HepG2 (cell line): ENCODE results near the gene FXYD5. TPM values are rescaled to one million over a fixed set of nuclear protein-coding genes. Genes with fewer than 3 reads are reported as not detected.

ENCODE experiments used
- ATAC-seq: fragments of 200-7000 bp; cut with Tn5 transposase; 3 replicates; pipeline ENCODE4 v1.9.1; 2020; ENCODE audit warnings: mild to moderate bottlenecking, moderate library complexity
- BruUV-seq: library from RNA; stranded (reverse); fragments of 400-500 nt; replicated peaks from 2 replicates; lab custom pipeline; 2021; lab: Mats Ljungman, UMichigan
- CTCF ChIA-PET: fragments of 300-600 bp; formaldehyde crosslinking; extraction: SDS; loops from one replicate; lab custom pipeline; 2021; ENCODE audit warnings: low total read pairs, inconsistent platforms, low intra/inter-chr PET ratio; lab: Yijun Ruan, JAX
- POLR2A ChIA-PET: fragments of 350-600 bp; sonication (Branson Sonifier 250); formaldehyde crosslinking; loops from one replicate; lab custom pipeline; 2020; ENCODE audit warnings: antibody characterized with exemption, inconsistent platforms; lab: Yijun Ruan, JAX
- DNase-seq: peaks from one replicate; pipeline ENCODE4 v3.0.0-alpha.2; 2015; ENCODE audit warnings: low spot score
- FAIRE-seq: peaks from 3 replicates; lab custom pipeline; 2011; peaks lifted over from hg19 to GRCh38; lab: Jason Lieb, UNC
- H2AFZ ChIP-seq: one replicate; pipeline ENCODE4 v1.6.1; 2011; ENCODE audit warnings: low read length, inconsistent platforms
- H3K27ac ChIP-seq: fragments of 300-600 bp; 3 replicates; pipeline ENCODE4 v1.8.0; 2011; ENCODE audit warnings: mixed run types, mild to moderate bottlenecking, mixed read lengths, low read length, inconsistent platforms; ENCODE audit not compliant: insufficient read depth; ENCODE audit errors: extremely low read length
- H3K27me3 ChIP-seq, 2 experiments: fragments of 200-600 bp in 1 of 2; 2 replicates in 1 of 2; 3 replicates in 1 of 2; pipeline versions ENCODE4 v1.6.0 to v1.8.0; 2011; ENCODE audit warnings: low read length in 2 of 2, mild to moderate bottlenecking in 2 of 2, moderate library complexity in 2 of 2, inconsistent platforms in 1 of 2; ENCODE audit not compliant: insufficient read depth in 2 of 2, control insufficient read depth in 1 of 2
- H3K36me3 ChIP-seq, 2 experiments: fragments of 200-600 bp in 1 of 2; replicated peaks in 1 of 2; 2 replicates in 1 of 2; 3 replicates in 1 of 2; pipeline versions ENCODE4 v1.5.1 to v1.8.0; 2011; ENCODE audit warnings: low read length in 2 of 2, inconsistent platforms in 1 of 2; ENCODE audit not compliant: insufficient read depth in 2 of 2, control insufficient read depth in 1 of 2
- H3K4me1 ChIP-seq: 2 replicates; pipeline ENCODE4 v1.5.1; 2012; ENCODE audit warnings: low read length, inconsistent platforms; ENCODE audit not compliant: insufficient read depth
- H3K4me2 ChIP-seq: 2 replicates; pipeline ENCODE4 v1.6.0; 2011; ENCODE audit warnings: low read depth, low read length, inconsistent platforms
- H3K4me3 ChIP-seq, 3 experiments: fragments of 200-600 bp in 1 of 3; sonication (generic), shearing (Covaris generic) in 1 of 3; replicated peaks in 1 of 3; 2 replicates each; pipeline ENCODE4 v1.5.1; 2011 to 2016; ENCODE audit warnings: low read length in 3 of 3, inconsistent platforms in 2 of 3, low read depth in 2 of 3, mild to moderate bottlenecking in 2 of 3, control low read depth in 1 of 3, mixed read lengths in 1 of 3; ENCODE audit not compliant: insufficient read depth in 1 of 3
- H3K79me2 ChIP-seq: one replicate; pipeline ENCODE4 v1.6.1; 2011; ENCODE audit warnings: low read length, inconsistent platforms; ENCODE audit not compliant: insufficient read depth
- H3K9ac ChIP-seq: 2 replicates; pipeline ENCODE4 v1.6.0; 2011; ENCODE audit warnings: mild to moderate bottlenecking, low read depth, low read length, inconsistent platforms; ENCODE audit not compliant: insufficient read depth
- H3K9me3 ChIP-seq: 2 replicates; pipeline ENCODE4 v1.5.1; 2012; ENCODE audit warnings: mild to moderate bottlenecking, low read length
- H4K20me1 ChIP-seq: 2 replicates; pipeline ENCODE4 v1.6.0; 2011; ENCODE audit warnings: inconsistent platforms, mild to moderate bottlenecking, low read length, moderate library complexity; ENCODE audit not compliant: insufficient read depth
- GATAD2A ChIP-seq: IDR thresholded peaks from 2 replicates; pipeline ENCODE4 v1.6.1; 2016
- IRX3 ChIP-seq: sonication (generic); formaldehyde crosslinking; IDR thresholded peaks from 2 replicates; pipeline ENCODE4 v1.8.1; 2023; ENCODE audit warnings: mild to moderate bottlenecking, low read depth, missing genetic modification reagents, borderline replicate concordance
- SRSF4 ChIP-seq: fragments of 200-400 bp; formaldehyde crosslinking; IDR thresholded peaks from one replicate; pipeline ENCODE4 v1.6.1; 2018; ENCODE audit warnings: mild to moderate bottlenecking, low read depth, low read length, moderate library complexity; ENCODE audit not compliant: poor library complexity, severe bottlenecking
- ZBTB7B ChIP-seq: sonication (generic); formaldehyde crosslinking; IDR thresholded peaks from 2 replicates; pipeline ENCODE4 v1.4.0; 2020; ENCODE audit warnings: missing genetic modification reagents
- ZNF317 ChIP-seq: sonication (generic); formaldehyde crosslinking; IDR thresholded peaks from 2 replicates; pipeline ENCODE4 v1.5.0; 2020; ENCODE audit warnings: mild to moderate bottlenecking, missing genetic modification reagents
- ZNF570 ChIP-seq: sonication (generic); formaldehyde crosslinking; IDR thresholded peaks from 2 replicates; pipeline ENCODE4 v1.4.0; 2020; ENCODE audit warnings: mild to moderate bottlenecking, missing genetic modification reagents, borderline replicate concordance
- WGBS: methylation state at CpG from one replicate; pipeline ENCODE4 v1.1.6; 2017; ENCODE audit warnings: low lambda C conversion rate; 5-methylcytosine and 5-hydroxymethylcytosine counted together
- in situ Hi-C: cut with HindIII; loops from 2 replicates; pipeline ENCODE4 v1.10.0; 2017; ENCODE audit warnings: low pct_unique_long_range_greater_than_20kb; ENCODE audit not compliant: extremely low pct_ligation_motif_present
- intact Hi-C: fragments of 100-400 bp; cut with micrococcal nuclease; formaldehyde crosslinking; loops from one replicate; pipeline ENCODE4 v1.10.0; 2022; ENCODE audit not compliant: unreplicated experiment
- polyA plus RNA-seq, 8 experiments: library from polyadenylated mRNA; depleted of rRNA in 3 of 8; stranded (reverse) in 7 of 8; unstranded in 1 of 8; fragments of >200 nt; fragmentation: Illumina TruSeq in 4 of 8; extraction: Trizol in 4 of 8; gene quantifications; 2 replicates each; pipeline versions ENCODE4 v1.2.1 to v1.2.3, GENCODE V29; 2011 to 2016; ENCODE audit warnings: low read depth in 4 of 8, missing spikeins in 1 of 8, mixed read lengths in 1 of 8; ENCODE audit not compliant: insufficient read depth in 1 of 8
- total RNA-seq, 5 experiments: library from RNA; depleted of rRNA; stranded (reverse); fragments of >200 nt; fragmentation: Illumina TruSeq; extraction: Trizol; gene quantifications; 2 replicates each; pipeline ENCODE4 v1.2.3, GENCODE V29; 2016; ENCODE audit warnings: low read depth in 1 of 5
- TF ChIP-seq, protein P1 (sequence below): sonication (generic); formaldehyde crosslinking; IDR thresholded peaks from 2 replicates; pipeline ENCODE4 v1.8.0; 2022; ENCODE audit warnings: mild to moderate bottlenecking, missing genetic modification reagents, moderate library complexity
- TF ChIP-seq, protein P2 (sequence below): sonication (generic); formaldehyde crosslinking; IDR thresholded peaks from 2 replicates; pipeline ENCODE4 v1.4.0; 2020; ENCODE audit warnings: low read depth, mild to moderate bottlenecking, missing genetic modification reagents
- TF ChIP-seq, protein P3 (sequence below): sonication (generic); formaldehyde crosslinking; IDR thresholded peaks from 2 replicates; pipeline ENCODE4 v1.5.1; 2020; ENCODE audit warnings: mild to moderate bottlenecking, missing genetic modification reagents

The FXYD5 gene
- total and polyA plus RNA-seq, 2 of the 13 experiments (the other 11 are each of a cell fraction or from before 2014, with no cell fraction given): 0.65 TPM; not detected in 1

DNA sequence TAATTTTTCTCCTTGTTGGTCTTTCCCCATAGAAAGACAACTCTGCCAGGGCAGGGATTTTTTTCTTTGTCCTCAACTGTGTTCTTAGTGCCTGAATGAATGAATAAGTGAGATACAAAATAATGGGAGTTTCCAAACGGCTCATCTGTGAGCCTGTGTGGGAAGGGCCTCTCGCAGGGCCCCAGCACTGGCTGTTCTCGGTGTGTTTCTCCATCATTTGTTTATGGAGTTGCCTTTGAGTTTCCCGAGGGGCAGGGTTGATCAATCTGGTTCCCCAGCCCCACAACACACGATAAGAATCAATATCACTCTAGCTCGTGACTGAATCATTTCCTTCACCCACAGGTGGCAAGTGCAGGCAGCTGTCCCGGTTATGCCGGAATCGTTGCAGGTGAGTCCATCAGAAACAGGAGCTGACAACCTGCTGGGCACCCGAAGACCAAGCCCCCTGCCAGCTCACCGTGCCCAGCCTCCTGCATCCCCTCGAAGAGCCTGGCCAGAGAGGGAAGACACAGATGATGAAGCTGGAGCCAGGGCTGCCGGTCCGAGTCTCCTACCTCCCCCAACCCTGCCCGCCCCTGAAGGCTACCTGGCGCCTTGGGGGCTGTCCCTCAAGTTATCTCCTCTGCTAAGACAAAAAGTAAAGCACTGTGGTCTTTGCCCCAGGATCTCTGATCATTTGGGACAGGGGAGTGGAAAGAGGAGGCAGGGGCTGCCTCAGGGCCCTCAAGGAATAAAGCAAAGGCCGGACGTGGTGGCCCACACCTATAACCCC, 14.9 kb downstream of the FXYD5 start:
- Histone ChIP-seq H3K4me1 (no peaks in the 10 kb centered on the region), H3K4me3 (no peak overlapping the region)

More for the DNA sequence above, 14.9 kb downstream of the FXYD5 start:
- CTCF ChIA-PET: no interaction called here
- POLR2A ChIA-PET: no interaction called here
- Histone ChIP-seq H4K20me1 (no peaks in the 10 kb centered on the region), H3K9me3 (peaks cover 15% of the 10 kb centered on the region; the same call in 1 of the 2 replicates), H3K79me2 (no peaks in the 10 kb centered on the region), H3K36me3 (no peaks in the 10 kb centered on the region), H3K27me3 (no peaks in the 10 kb centered on the region; a peak in 1 of 5 replicates), H2AFZ (no peak overlapping the region), H3K4me2 (no peak overlapping the region), H3K27ac (no peak overlapping the region), H3K9ac (no peak overlapping the region)
- TF ChIP-seq IRX3 (CRISPR knock-in tag): no peak
- TF ChIP-seq, protein P1, sequence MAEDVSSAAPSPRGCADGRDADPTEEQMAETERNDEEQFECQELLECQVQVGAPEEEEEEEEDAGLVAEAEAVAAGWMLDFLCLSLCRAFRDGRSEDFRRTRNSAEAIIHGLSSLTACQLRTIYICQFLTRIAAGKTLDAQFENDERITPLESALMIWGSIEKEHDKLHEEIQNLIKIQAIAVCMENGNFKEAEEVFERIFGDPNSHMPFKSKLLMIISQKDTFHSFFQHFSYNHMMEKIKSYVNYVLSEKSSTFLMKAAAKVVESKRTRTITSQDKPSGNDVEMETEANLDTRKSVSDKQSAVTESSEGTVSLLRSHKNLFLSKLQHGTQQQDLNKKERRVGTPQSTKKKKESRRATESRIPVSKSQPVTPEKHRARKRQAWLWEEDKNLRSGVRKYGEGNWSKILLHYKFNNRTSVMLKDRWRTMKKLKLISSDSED: no peak
- TF ChIP-seq ZNF317 (CRISPR knock-in tag): no peak
- no peak for TF ChIP-seq ZBTB7B (CRISPR knock-in tag)
- TF ChIP-seq ZNF570 (CRISPR knock-in tag): no peak
- no peak for TF ChIP-seq SRSF4
- TF ChIP-seq, protein P2, sequence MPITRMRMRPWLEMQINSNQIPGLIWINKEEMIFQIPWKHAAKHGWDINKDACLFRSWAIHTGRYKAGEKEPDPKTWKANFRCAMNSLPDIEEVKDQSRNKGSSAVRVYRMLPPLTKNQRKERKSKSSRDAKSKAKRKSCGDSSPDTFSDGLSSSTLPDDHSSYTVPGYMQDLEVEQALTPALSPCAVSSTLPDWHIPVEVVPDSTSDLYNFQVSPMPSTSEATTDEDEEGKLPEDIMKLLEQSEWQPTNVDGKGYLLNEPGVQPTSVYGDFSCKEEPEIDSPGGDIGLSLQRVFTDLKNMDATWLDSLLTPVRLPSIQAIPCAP (CRISPR knock-in tag): no peak
- TF ChIP-seq, protein P3, sequence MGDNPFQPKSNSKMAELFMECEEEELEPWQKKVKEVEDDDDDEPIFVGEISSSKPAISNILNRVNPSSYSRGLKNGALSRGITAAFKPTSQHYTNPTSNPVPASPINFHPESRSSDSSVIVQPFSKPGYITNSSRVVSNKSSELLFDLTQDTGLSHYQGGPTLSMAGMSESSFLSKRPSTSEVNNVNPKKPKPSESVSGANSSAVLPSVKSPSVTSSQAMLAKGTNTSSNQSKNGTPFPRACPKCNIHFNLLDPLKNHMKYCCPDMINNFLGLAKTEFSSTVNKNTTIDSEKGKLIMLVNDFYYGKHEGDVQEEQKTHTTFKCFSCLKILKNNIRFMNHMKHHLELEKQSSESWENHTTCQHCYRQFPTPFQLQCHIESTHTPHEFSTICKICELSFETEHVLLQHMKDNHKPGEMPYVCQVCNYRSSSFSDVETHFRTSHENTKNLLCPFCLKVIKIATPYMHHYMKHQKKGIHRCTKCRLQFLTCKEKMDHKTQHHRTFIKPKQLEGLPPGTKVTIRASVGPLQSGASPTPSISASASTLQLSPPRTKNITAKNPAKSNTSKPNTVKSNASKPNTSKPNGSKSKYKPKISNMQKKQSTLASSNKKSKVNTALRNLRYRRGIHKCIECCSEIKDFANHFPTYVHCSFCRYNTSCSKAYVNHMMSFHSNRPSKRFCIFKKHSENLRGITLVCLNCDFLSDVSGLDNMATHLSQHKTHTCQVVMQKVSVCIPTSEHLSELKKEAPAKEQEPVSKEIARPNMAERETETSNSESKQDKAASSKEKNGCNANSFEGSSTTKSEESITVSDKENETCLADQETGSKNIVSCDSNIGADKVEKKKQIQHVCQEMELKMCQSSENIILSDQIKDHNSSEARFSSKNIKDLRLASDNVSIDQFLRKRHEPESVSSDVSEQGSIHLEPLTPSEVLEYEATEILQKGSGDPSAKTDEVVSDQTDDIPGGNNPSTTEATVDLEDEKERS (CRISPR knock-in tag): no peak
- no peak for TF ChIP-seq GATAD2A (CRISPR knock-in tag)
- FAIRE-seq (no peak), ATAC-seq (no peak), DNase-seq (no peak)
- BruUV-seq: no TSS peak
- 39% methylated on average over 17 of the region's 18 CpGs for WGBS
- intact Hi-C loops: no loop called here
- in situ Hi-C loops: no loop called here
